ENCODE measurements around the gene CATSPERD.

DNA sequence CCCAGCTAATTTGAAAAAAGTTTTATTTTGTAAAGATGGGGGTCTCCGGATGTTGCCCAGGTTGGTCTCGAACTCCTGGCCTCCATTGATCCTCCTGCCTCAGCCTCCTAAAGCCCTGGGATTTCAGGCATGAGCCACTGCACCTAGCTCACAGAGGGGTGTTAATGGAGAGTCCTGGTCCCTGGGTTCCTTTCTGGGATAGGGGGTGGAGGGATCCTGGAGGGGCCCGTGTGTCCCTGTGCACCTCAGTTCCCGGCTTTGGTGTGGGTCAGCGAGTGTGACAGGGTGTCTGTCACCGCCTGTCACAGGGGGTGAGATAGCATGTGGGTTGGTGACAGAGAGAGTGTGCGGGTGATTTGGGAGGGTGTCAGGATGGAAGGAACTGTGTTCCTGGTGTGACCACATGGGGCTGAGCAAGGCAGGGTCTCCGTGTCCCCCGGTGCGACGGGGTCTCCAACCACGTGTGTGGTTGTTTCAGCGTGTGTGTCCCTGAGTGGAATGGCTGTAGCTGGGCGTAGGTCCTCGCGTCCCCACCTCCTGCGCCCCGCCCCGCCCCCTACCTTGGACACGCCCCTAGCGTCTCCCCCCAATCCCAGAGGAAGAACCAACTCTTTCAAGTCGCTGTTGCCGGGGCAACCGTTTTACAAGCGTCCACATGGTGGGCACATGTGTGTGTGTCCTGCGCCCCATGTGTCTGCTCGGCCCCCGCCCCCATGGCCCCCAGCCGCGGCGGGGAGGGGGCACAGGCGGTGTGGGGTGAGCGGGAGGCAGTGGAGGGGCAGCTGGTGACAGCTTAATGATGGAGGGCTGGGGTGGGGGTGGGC lies 81.6 kb downstream of the CATSPERD start:
- TF ChIP-seq, protein P1, sequence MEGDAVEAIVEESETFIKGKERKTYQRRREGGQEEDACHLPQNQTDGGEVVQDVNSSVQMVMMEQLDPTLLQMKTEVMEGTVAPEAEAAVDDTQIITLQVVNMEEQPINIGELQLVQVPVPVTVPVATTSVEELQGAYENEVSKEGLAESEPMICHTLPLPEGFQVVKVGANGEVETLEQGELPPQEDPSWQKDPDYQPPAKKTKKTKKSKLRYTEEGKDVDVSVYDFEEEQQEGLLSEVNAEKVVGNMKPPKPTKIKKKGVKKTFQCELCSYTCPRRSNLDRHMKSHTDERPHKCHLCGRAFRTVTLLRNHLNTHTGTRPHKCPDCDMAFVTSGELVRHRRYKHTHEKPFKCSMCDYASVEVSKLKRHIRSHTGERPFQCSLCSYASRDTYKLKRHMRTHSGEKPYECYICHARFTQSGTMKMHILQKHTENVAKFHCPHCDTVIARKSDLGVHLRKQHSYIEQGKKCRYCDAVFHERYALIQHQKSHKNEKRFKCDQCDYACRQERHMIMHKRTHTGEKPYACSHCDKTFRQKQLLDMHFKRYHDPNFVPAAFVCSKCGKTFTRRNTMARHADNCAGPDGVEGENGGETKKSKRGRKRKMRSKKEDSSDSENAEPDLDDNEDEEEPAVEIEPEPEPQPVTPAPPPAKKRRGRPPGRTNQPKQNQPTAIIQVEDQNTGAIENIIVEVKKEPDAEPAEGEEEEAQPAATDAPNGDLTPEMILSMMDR (IDR thresholded peaks at IDR 0.05), result no peak
- TF ChIP-seq EZH2phosphoT487 (IDR thresholded peaks at IDR 0.05), result no peak
